HG02970 (cell line): ENCODE data around the gene ARHGEF7.

Experiments
- ATAC-seq: cut with Tn5 transposase; IDR thresholded peaks from one replicate; pipeline ENCODE4 v1.9.1; 2021; ENCODE audit warnings: mild to moderate bottlenecking, moderate library complexity, moderate number of reproducible peaks; ENCODE audit not compliant: unreplicated experiment, low FRiP score

ARHGEF7 gene

GRCh38 chr13:111215081-111216047 is 100.3 kb downstream of the ARHGEF7 start:
- no peak for ATAC-seq

- ATAC-seq = no peak
Measured at GRCh38 chr13:111216166-111216960, 101.3 kb downstream of the ARHGEF7 start.

- no peak for ATAC-seq
Measured at GRCh38 chr13:111217641-111218040, 102.5 kb downstream of the ARHGEF7 start.

DNA sequence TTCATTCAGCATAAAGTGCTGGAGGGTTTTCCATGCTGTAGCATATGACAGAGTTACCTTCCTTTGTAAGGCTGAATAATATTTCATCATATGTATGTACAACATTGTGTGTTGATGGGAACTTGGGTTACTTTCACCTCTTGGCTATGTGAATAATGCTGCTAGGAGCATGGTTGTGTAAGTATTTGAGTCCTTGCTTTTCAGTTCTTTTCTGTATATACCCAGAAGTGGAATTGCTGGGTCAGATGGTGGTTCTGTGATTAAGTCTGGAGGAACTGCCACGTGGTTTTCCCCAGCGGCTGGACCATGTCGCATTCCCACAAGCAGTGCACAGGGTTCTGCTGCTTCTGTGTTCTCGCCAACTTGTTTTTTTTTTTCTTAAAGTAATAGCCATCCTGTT is 104.2 kb downstream of the ARHGEF7 start:
- ATAC-seq = no peak

DNA sequence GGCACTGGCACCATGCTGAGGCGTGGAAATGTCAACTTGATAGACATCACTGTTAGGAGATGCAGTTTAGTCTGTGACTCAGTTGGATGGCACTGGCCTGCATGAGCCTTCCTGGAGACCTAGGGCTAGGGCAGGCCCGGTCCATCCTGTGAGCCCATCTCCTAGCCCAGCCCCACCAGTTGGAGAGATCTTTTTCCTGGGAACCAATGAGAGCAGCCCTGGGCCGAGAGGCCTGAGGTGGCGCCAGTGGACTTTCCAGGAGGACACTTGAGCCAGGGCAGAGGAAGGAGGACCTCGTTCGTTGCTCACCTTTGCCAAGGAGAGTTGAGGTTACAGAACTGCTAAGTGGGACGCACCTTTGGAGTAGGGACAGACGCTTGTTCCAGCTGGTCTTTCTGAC is 104.8 kb downstream of the ARHGEF7 start:
- ATAC-seq = no peak

DNA sequence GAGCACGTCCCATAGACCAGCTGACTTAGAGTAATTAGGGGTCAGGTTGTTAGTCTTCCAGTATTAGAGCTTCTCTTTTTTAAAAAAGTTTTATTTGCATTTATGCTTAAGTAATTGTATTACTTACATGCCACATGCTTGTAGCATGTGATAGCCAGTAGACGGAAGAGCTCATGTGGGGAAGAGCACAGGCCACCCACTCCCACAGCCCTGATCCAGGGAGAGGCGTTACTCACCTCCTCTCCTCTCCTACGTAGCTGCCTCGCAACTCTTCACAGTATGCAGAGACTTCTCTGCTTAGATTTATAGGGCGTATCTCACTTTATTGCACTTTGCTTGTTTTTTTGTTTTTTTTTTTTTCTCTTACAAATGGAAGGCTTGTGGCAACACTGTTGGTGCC is 110.1 kb downstream of the ARHGEF7 start:
- ATAC-seq = no peak

- no peak for ATAC-seq
Measured at GRCh38 chr13:111225810-111226546, 110.9 kb downstream of the ARHGEF7 start.

GRCh38 chr13:111227405-111227804 is 112.3 kb downstream of the ARHGEF7 start:
- no peak for ATAC-seq

- no peak for ATAC-seq
Measured at GRCh38 chr13:111228262-111229144, 113.4 kb downstream of the ARHGEF7 start.

- no peak for ATAC-seq
Measured at GRCh38 chr13:111230385-111230930, 115.3 kb downstream of the ARHGEF7 start.

DNA sequence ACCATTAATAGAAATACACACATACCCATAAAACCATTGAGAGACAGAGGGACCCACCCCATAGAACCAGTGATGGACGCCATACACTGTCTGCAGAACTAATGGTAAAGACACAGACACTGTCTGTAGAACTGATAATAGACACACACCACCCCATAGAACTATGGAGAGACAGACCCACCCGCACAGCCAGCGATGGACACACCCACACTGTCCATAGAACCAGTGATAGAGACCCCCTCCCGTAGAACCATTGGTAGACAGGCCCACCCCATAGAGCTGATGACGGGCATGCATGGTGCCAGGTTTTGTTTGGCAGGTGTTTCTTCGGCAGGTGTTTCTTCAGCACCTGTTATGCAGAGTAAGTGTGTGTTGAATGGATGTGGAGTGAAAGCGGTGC is 117.1 kb downstream of the ARHGEF7 start:
- ATAC-seq = no peak

GRCh38 chr13:111233080-111233479 is 118.0 kb downstream of the ARHGEF7 start:
- ATAC-seq = no peak

- ATAC-seq = no peak
Measured at GRCh38 chr13:111239764-111240670, 124.9 kb downstream of the ARHGEF7 start.

GRCh38 chr13:111241006-111241755 is 126.1 kb downstream of the ARHGEF7 start:
- ATAC-seq = no peak

DNA sequence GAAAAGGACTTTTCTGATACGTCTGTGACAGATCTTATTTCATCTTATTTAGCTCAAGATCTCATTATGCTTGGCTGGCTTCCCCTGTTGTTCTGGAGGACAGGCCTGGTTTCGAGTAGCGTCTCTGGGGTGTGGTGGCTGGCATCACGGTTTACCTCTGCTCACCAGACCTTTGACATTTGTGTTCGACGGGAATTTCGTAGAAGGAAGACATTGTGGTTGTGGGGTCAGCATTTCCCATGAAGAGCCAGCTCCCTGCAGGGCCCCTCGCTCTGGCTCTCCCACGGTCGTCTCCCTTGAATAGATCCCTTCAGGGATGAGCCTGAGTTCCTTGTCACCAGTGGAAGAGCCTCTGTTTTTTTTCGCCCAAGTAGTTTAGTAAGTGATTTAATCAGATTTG is 126.8 kb downstream of the ARHGEF7 start:
- ATAC-seq = no peak

DNA sequence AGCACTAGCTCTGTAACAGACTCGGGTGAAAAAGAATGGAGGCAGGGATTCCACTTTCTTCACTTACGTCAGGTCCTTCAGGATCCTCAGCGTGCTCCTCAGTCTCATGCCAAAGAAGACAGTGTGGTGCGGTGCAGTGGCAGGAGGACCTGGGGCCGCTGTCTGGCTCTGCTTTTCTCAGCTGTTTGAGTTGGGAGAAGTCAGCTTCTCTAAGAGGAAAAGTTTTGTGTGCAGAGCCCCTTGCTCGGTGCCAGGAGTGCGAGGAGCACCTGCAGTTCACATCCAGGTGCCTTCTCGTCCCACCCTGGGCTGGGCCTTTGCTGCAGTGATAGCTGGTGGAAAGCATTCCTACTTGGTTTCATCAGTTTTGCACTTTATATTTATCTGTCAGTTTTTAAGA is 127.5 kb downstream of the ARHGEF7 start:
- no peak for ATAC-seq

- no peak for ATAC-seq
Measured at GRCh38 chr13:111243981-111244380, 128.9 kb downstream of the ARHGEF7 start.
